Measurements from ENCODE around the gene STUM.

- no peak for TF ChIP-seq CHD2 (IDR thresholded peaks at IDR 0.05; ENCODE audit: low read length, partially characterized antibody)
- no peak for TF ChIP-seq CTCF (IDR thresholded peaks at IDR 0.05)
- TF ChIP-seq USF2 (IDR thresholded peaks at IDR 0.05): no peak
- TF ChIP-seq MAZ (IDR thresholded peaks at IDR 0.05; ENCODE audit: borderline replicate concordance, low read depth, low read length): no peak
- TF ChIP-seq MYC (IDR thresholded peaks at IDR 0.05; ENCODE audit: borderline replicate concordance, low read length): no peak
- TF ChIP-seq POLR2A (IDR thresholded peaks at IDR 0.05; ENCODE audit: low read length): no peak
- TF ChIP-seq BHLHE40 (IDR thresholded peaks at IDR 0.05; ENCODE audit: low read depth, low read length): no peak
- TF ChIP-seq MAX (IDR thresholded peaks at IDR 0.05): no peak
- no peak for TF ChIP-seq ZC3H11A (IDR thresholded peaks at IDR 0.05)
These were observed 34.4 kb downstream of the STUM start for GRCh38 chr1:226582966-226583365.

All from A549 (cell line).